SK-N-SH treated with all-trans-retinoic acid at 6 μM for 48 hours (cell line): Measurements from ENCODE around the gene PADI2.

Source experiments
- ATAC-seq: fragments of 200-7000 bp; cut with Tn5 transposase; 3 replicates; pipeline ENCODE4 v1.9.1; 2020; ENCODE audit warnings: mild to moderate bottlenecking, moderate library complexity
- ARNTL ChIP-seq: fragments of 450-650 bp; formaldehyde crosslinking; IDR thresholded peaks from 2 replicates; pipeline ENCODE4 v1.5.0; 2020; ENCODE audit warnings: low read depth, mild to moderate bottlenecking, moderate library complexity, borderline replicate concordance
- BACH2 ChIP-seq: fragments of 250-450 bp; sonication (Bioruptor Pico); IDR thresholded peaks from 2 replicates; pipeline ENCODE4 v1.9.0; 2021; ENCODE audit warnings: mild to moderate bottlenecking, borderline replicate concordance
- CSDC2 ChIP-seq: fragments of 250-450 bp; sonication (Bioruptor Pico); IDR thresholded peaks from 2 replicates; pipeline ENCODE4 v1.5.0; 2020; ENCODE audit warnings: mild to moderate bottlenecking, moderate library complexity
- ESRRG ChIP-seq: fragments of 250-450 bp; sonication (Bioruptor Pico); IDR thresholded peaks from 2 replicates; pipeline ENCODE4 v1.6.1; 2021; ENCODE audit warnings: mild to moderate bottlenecking
- GLIS3 ChIP-seq: fragments of 250-450 bp; sonication (Bioruptor Pico); IDR thresholded peaks from 2 replicates; pipeline ENCODE4 v1.5.0; 2020; ENCODE audit warnings: mild to moderate bottlenecking, moderate library complexity
- ISL1 ChIP-seq: fragments of 250-450 bp; sonication (Bioruptor Pico); IDR thresholded peaks from 2 replicates; pipeline ENCODE4 v2.1.2; 2022; ENCODE audit warnings: mild to moderate bottlenecking, moderate library complexity
- PPARA ChIP-seq: fragments of 250-450 bp; sonication (Bioruptor Pico); IDR thresholded peaks from 2 replicates; pipeline ENCODE4 v1.5.0; 2020; ENCODE audit warnings: mild to moderate bottlenecking, borderline replicate concordance
- RARB ChIP-seq: fragments of 250-450 bp; sonication (Bioruptor Pico); IDR thresholded peaks from 2 replicates; pipeline ENCODE4 v1.8.0; 2021; ENCODE audit warnings: mild to moderate bottlenecking, moderate library complexity
- TCF4 ChIP-seq: fragments of 250-450 bp; sonication (Bioruptor Pico); IDR thresholded peaks from 2 replicates; pipeline ENCODE4 v1.8.0; 2021; ENCODE audit warnings: mild to moderate bottlenecking, moderate library complexity, borderline replicate concordance
- ZC3H10 ChIP-seq: fragments of 250-450 bp; sonication (Bioruptor Pico); IDR thresholded peaks from 2 replicates; pipeline ENCODE4 v1.5.1; 2021; ENCODE audit warnings: mild to moderate bottlenecking, moderate library complexity
- ZNF565 ChIP-seq: fragments of 450-650 bp; formaldehyde crosslinking; conservative IDR thresholded peaks from 2 replicates; pipeline ENCODE4 v1.5.0; 2020; ENCODE audit warnings: low read depth, mild to moderate bottlenecking, moderate library complexity
- TF ChIP-seq, protein P1 (sequence below): fragments of 250-450 bp; sonication (Bioruptor Pico); IDR thresholded peaks from 2 replicates; pipeline ENCODE4 v1.5.0; 2020; ENCODE audit warnings: mild to moderate bottlenecking, moderate library complexity
- TF ChIP-seq, protein P2 (sequence below): fragments of 250-450 bp; sonication (Bioruptor Pico); IDR thresholded peaks from 2 replicates; pipeline ENCODE4 v1.5.1; 2020; ENCODE audit warnings: low read depth, mild to moderate bottlenecking, moderate library complexity

Gene PADI2

DNA sequence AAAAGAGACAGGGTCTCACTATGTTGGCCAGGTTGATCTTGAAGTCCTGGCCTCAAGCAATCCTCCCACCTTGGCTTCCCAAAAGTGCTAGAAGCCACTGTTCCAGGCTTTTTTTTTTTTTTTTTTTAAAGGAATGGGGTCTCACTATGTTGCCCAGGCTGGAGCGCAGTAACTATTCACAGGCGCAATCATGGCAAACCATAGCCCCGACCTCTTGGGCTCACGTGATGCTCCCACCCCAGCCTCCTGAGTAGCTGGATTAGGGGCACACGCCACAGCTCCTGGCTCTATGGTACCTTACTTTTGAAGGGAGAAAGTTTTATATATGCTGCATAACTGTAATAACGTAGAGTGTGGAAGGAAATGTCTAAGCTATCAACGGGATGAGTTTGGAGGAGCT is 101.8 kb downstream of the PADI2 start:
- TF ChIP-seq, protein P1, sequence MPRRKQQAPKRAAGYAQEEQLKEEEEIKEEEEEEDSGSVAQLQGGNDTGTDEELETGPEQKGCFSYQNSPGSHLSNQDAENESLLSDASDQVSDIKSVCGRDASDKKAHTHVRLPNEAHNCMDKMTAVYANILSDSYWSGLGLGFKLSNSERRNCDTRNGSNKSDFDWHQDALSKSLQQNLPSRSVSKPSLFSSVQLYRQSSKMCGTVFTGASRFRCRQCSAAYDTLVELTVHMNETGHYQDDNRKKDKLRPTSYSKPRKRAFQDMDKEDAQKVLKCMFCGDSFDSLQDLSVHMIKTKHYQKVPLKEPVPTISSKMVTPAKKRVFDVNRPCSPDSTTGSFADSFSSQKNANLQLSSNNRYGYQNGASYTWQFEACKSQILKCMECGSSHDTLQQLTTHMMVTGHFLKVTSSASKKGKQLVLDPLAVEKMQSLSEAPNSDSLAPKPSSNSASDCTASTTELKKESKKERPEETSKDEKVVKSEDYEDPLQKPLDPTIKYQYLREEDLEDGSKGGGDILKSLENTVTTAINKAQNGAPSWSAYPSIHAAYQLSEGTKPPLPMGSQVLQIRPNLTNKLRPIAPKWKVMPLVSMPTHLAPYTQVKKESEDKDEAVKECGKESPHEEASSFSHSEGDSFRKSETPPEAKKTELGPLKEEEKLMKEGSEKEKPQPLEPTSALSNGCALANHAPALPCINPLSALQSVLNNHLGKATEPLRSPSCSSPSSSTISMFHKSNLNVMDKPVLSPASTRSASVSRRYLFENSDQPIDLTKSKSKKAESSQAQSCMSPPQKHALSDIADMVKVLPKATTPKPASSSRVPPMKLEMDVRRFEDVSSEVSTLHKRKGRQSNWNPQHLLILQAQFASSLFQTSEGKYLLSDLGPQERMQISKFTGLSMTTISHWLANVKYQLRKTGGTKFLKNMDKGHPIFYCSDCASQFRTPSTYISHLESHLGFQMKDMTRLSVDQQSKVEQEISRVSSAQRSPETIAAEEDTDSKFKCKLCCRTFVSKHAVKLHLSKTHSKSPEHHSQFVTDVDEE (CRISPR knock-in tag): no peak
- TF ChIP-seq CSDC2 (CRISPR knock-in tag) (no peak), ARNTL (no peak), BACH2 (CRISPR knock-in tag) (no peak), ISL1 (CRISPR knock-in tag) (no peak), ESRRG (CRISPR knock-in tag) (no peak), RARB (CRISPR knock-in tag) (no peak), ZC3H10 (CRISPR knock-in tag) (no peak), PPARA (no peak), ZNF565 (CRISPR knock-in tag) (no peak), TCF4 (CRISPR knock-in tag) (no peak), GLIS3 (CRISPR knock-in tag) (no peak)
- TF ChIP-seq, protein P2, sequence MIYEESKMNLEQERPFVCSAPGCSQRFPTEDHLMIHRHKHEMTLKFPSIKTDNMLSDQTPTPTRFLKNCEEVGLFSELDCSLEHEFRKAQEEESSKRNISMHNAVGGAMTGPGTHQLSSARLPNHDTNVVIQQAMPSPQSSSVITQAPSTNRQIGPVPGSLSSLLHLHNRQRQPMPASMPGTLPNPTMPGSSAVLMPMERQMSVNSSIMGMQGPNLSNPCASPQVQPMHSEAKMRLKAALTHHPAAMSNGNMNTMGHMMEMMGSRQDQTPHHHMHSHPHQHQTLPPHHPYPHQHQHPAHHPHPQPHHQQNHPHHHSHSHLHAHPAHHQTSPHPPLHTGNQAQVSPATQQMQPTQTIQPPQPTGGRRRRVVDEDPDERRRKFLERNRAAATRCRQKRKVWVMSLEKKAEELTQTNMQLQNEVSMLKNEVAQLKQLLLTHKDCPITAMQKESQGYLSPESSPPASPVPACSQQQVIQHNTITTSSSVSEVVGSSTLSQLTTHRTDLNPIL (CRISPR knock-in tag): no peak
- ATAC-seq: no peak
